AG09309 (cell line): ENCODE measurements around the gene NDUFA7.
"Not testable (repeated sequence)": the region's sequence is repeated elsewhere in the genome, so short reads cannot be mapped to it uniquely, and the experiment has no call there.

ENCODE experiments used
- DNase-seq: peaks from one replicate; pipeline ENCODE4 v3.0.0-alpha.2; 2010; ENCODE audit warnings: low read depth
- H3K4me3 ChIP-seq: 2 replicates; pipeline ENCODE4 v1.5.1; 2011; ENCODE audit warnings: mild to moderate bottlenecking, low read depth, low read length, moderate library complexity; ENCODE audit not compliant: control insufficient read depth
- CTCF ChIP-seq: IDR thresholded peaks from 2 replicates; pipeline ENCODE4 v1.5.1; 2011; ENCODE audit warnings: mild to moderate bottlenecking, low read depth, low read length, inconsistent platforms; ENCODE audit not compliant: insufficient read depth, control insufficient read depth; ENCODE audit errors: missing control alignments

The NDUFA7 gene

GRCh38 chr19:8355631-8356402 lies 34.6 kb upstream of the NDUFA7 start:
- TF ChIP-seq CTCF: no peak
- no peak overlapping the region for H3K4me3 ChIP-seq
- peak; percentile 91 for DNase-seq

- DNase-seq, H3K4me3 ChIP-seq: not testable (repeated sequence)
These were observed 31.7 kb upstream of the NDUFA7 start for GRCh38 chr19:8352845-8353244.

GRCh38 chr19:8352134-8352827 lies 31.1 kb upstream of the NDUFA7 start:
- no peak for DNase-seq
- TF ChIP-seq CTCF: no peak
- no peak overlapping the region for H3K4me3 ChIP-seq

- DNase-seq, H3K4me3 ChIP-seq: not testable (repeated sequence)
These were observed 28.6 kb upstream of the NDUFA7 start for GRCh38 chr19:8349629-8350372.

GRCh38 chr19:8343483-8343844 lies 22.3 kb upstream of the NDUFA7 start:
- no peak for TF ChIP-seq CTCF
- no peak for DNase-seq
- H3K4me3 ChIP-seq: no peak overlapping the region; the same call in 1 of the 2 replicates

- peak within 1 kb of the TSS; percentile 8 for H3K4me3 ChIP-seq
- peak; percentile 60 for DNase-seq
- no peak for TF ChIP-seq CTCF
These were observed 21.7 kb upstream of the NDUFA7 start, which contains the start of gene KANK3 for GRCh38 chr19:8342684-8343482. Gene KANK3 (minus strand): TSS chr19:8343262. CDS start chr19:8337828, 5,434 bp downstream.

GRCh38 chr19:8342316-8342683 lies 21.1 kb upstream of the NDUFA7 start:
- TF ChIP-seq CTCF: no peak
- DNase-seq: no peak
- H3K4me3 ChIP-seq: no peak overlapping the region

- not testable (repeated sequence) for DNase-seq, H3K4me3 ChIP-seq
These were observed 20.3 kb upstream of the NDUFA7 start for GRCh38 chr19:8341504-8341903.
